IMR-90 (cell line): ENCODE data around the gene DNAJC5G. TPM values are rescaled to one million over a fixed set of nuclear protein-coding genes. Genes with fewer than 3 reads are reported as not detected.
A peak's percentile ranks its signal among the peaks of the same experiment; 100 is the strongest.

ENCODE experiments used
- ATAC-seq: fragments of 200-7000 bp; cut with Tn5 transposase; 2 replicates; pipeline ENCODE4 v1.9.1; 2020; ENCODE audit warnings: low read depth, mild to moderate bottlenecking, moderate library complexity
- BruUV-seq: library from RNA; stranded (reverse); fragments of 400-500 nt; replicated peaks from 2 replicates; lab custom pipeline; 2021; lab: Mats Ljungman, UMichigan
- CTCF ChIA-PET: fragments of 300-600 bp; formaldehyde crosslinking; extraction: SDS; loops from one replicate; lab custom pipeline; 2021; ENCODE audit warnings: antibody characterized with exemption; lab: Yijun Ruan, JAX
- POLR2A ChIA-PET: fragments of 300-600 bp; sonication (Branson Sonifier 250); formaldehyde crosslinking; loops from one replicate; lab custom pipeline; 2022; ENCODE audit warnings: antibody characterized with exemption; ENCODE audit not compliant: unreplicated experiment; lab: Charles Lee
- DNase-seq: peaks from one replicate; pipeline ENCODE4 v3.0.0; 2013
- H2AFZ ChIP-seq: replicated peaks from 2 replicates; pipeline ENCODE3; 2013; ENCODE audit warnings: low read length, mild to moderate bottlenecking; ENCODE audit not compliant: poor library complexity
- H2AK5ac ChIP-seq: 2 replicates; pipeline ENCODE4 v1.6.1; 2013; ENCODE audit warnings: low read depth, low read length, inconsistent platforms
- H2AK9ac ChIP-seq: replicated peaks from 2 replicates; pipeline ENCODE3; 2013; ENCODE audit warnings: mild to moderate bottlenecking, low read depth, low read length, moderate library complexity; ENCODE audit not compliant: poor library complexity
- H2BK120ac ChIP-seq: 2 replicates; pipeline ENCODE4 v1.6.1; 2013; ENCODE audit warnings: low read depth, low read length, inconsistent platforms
- H2BK15ac ChIP-seq: 3 replicates; pipeline ENCODE4 v1.6.1; 2013; ENCODE audit warnings: low read depth, low read length, inconsistent platforms
- H2BK20ac ChIP-seq: 2 replicates; pipeline ENCODE4 v1.6.1; 2013; ENCODE audit warnings: low read depth, mild to moderate bottlenecking, inconsistent platforms, low read length, moderate library complexity
- H2BK5ac ChIP-seq: 2 replicates; pipeline ENCODE4 v1.6.1; 2013; ENCODE audit warnings: mild to moderate bottlenecking, low read depth, low read length, inconsistent platforms; ENCODE audit not compliant: poor library complexity, severe bottlenecking
- H3K14ac ChIP-seq: replicated peaks from 2 replicates; pipeline ENCODE4 v1.6.1; 2013; ENCODE audit warnings: low read depth, low read length, inconsistent platforms
- H3K18ac ChIP-seq: 2 replicates; pipeline ENCODE4 v1.6.1; 2013; ENCODE audit warnings: low read depth, low read length, control low read depth
- H3K23ac ChIP-seq: 2 replicates; pipeline ENCODE4 v1.6.1; 2013; ENCODE audit warnings: low read depth, low read length, inconsistent platforms
- H3K27ac ChIP-seq: 2 replicates; pipeline ENCODE4 v1.5.1; 2013; ENCODE audit warnings: mild to moderate bottlenecking, control low read depth, low read length; ENCODE audit not compliant: insufficient read depth
- H3K27me3 ChIP-seq: 2 replicates; pipeline ENCODE4 v1.6.1; 2013; ENCODE audit warnings: low read length; ENCODE audit not compliant: control insufficient read depth, insufficient read depth
- H3K36me3 ChIP-seq: 2 replicates; pipeline ENCODE4 v1.6.1; 2013; ENCODE audit warnings: low read length, mixed read lengths; ENCODE audit not compliant: control insufficient read depth, insufficient read depth
- H3K4ac ChIP-seq: 2 replicates; pipeline ENCODE4 v1.6.1; 2013; ENCODE audit warnings: low read depth, low read length, inconsistent platforms
- H3K4me1 ChIP-seq: 2 replicates; pipeline ENCODE4 v1.6.1; 2013; ENCODE audit warnings: low read length, mixed read lengths; ENCODE audit not compliant: control insufficient read depth, insufficient read depth
- H3K4me2 ChIP-seq: 2 replicates; pipeline ENCODE4 v1.6.1; 2013; ENCODE audit warnings: low read depth, mild to moderate bottlenecking, control low read depth, low read length, moderate library complexity
- H3K4me3 ChIP-seq: 2 replicates; pipeline ENCODE4 v1.5.1; 2013; ENCODE audit warnings: low read depth, mild to moderate bottlenecking, control low read depth, low read length, moderate library complexity; ENCODE audit not compliant: insufficient read depth
- H3K56ac ChIP-seq: 2 replicates; pipeline ENCODE4 v1.6.1; 2013; ENCODE audit warnings: low read length, inconsistent platforms; ENCODE audit not compliant: insufficient read depth; ENCODE audit errors: extremely low read depth
- H3K79me1 ChIP-seq, 2 experiments: 2 replicates each; pipeline ENCODE4 v1.6.1; 2013; ENCODE audit warnings: low read length in 2 of 2, inconsistent platforms in 1 of 2, low read depth in 1 of 2
- H3K9ac ChIP-seq: 2 replicates; pipeline ENCODE4 v1.6.1; 2013; ENCODE audit warnings: low read depth, low read length, control low read depth
- H3K9me1 ChIP-seq: 2 replicates; pipeline ENCODE4 v1.6.1; 2013; ENCODE audit warnings: low read length, inconsistent platforms; ENCODE audit not compliant: insufficient read depth
- H3K9me3 ChIP-seq: 2 replicates; pipeline ENCODE4 v1.6.1; 2013; ENCODE audit warnings: low read length; ENCODE audit not compliant: control insufficient read depth, insufficient read depth
- H4K20me1 ChIP-seq: 2 replicates; pipeline ENCODE4 v1.6.1; 2013; ENCODE audit warnings: low read length, inconsistent platforms; ENCODE audit not compliant: insufficient read depth
- H4K5ac ChIP-seq: 2 replicates; pipeline ENCODE4 v1.6.1; 2013; ENCODE audit warnings: mild to moderate bottlenecking, low read depth, low read length, control low read depth
- H4K8ac ChIP-seq, 2 experiments: 2 replicates each; pipeline ENCODE4 v1.6.1; 2013; ENCODE audit warnings: low read depth in 2 of 2, low read length in 2 of 2, control low read depth in 1 of 2, inconsistent platforms in 1 of 2
- H4K91ac ChIP-seq: 2 replicates; pipeline ENCODE4 v1.6.1; 2013; ENCODE audit warnings: low read depth, low read length, inconsistent platforms; ENCODE audit not compliant: insufficient read depth
- CEBPB ChIP-seq: IDR thresholded peaks from 2 replicates; pipeline ENCODE4 v1.6.1; 2012; ENCODE audit warnings: low read depth, low read length, improper control_type of control experiment
- ELK1 ChIP-seq: fragments of 150-350 bp; IDR thresholded peaks from 2 replicates; pipeline ENCODE4 v1.6.1; 2016; ENCODE audit warnings: low read depth, mild to moderate bottlenecking, low read length, moderate library complexity, borderline replicate concordance
- FOS ChIP-seq: fragments of 150-350 bp; IDR thresholded peaks from 2 replicates; pipeline ENCODE4 v1.6.1; 2016; ENCODE audit warnings: low read depth, low read length
- MAFK ChIP-seq: IDR thresholded peaks from 2 replicates; pipeline ENCODE4 v1.6.1; 2012; ENCODE audit warnings: low read depth, low read length, improper control_type of control experiment
- POLR2A ChIP-seq: IDR thresholded peaks from 2 replicates; pipeline ENCODE4 v1.6.1; 2012; ENCODE audit warnings: mild to moderate bottlenecking, low read depth, low read length
- WGBS, 2 experiments: methylation state at CpG; one replicate each; pipeline versions ENCODE4 v1.1.5 to v1.1.7; 2013; ENCODE audit warnings: missing lambda C conversion rate in 2 of 2; ENCODE audit not compliant: insufficient read length in 1 of 2; ENCODE audit errors: extremely low coverage in 2 of 2; 5-methylcytosine and 5-hydroxymethylcytosine counted together
- dilution Hi-C: fragments of 300-500 bp; cut with HindIII; formaldehyde crosslinking; loops from one replicate; pipeline ENCODE4 v1.14.3; 2018; ENCODE audit warnings: low sequenced_read_pairs; ENCODE audit not compliant: unreplicated experiment
- in situ Hi-C: fragments of 300-500 bp; cut with MboI; formaldehyde crosslinking; loops from 3 replicates; pipeline ENCODE4 v1.14.3; 2019; ENCODE audit warnings: low sequenced_read_pairs, inconsistent platforms, mixed read lengths
- intact Hi-C: fragments of 100-400 bp; cut with micrococcal nuclease; formaldehyde crosslinking; loops from 2 replicates; pipeline ENCODE4 v1.10.0; 2022
- polyA plus RNA-seq, 3 experiments: library from polyadenylated mRNA; depleted of rRNA; stranded (reverse); fragments of >200 nt; gene quantifications; 2 replicates each; pipeline ENCODE4 v1.2.3, GENCODE V29; 2012; ENCODE audit warnings: low replicate concordance in 1 of 3
- total RNA-seq: library from RNA; depleted of rRNA; stranded (reverse); fragments of >200 nt; gene quantifications from 2 replicates; pipeline ENCODE4 v1.2.3, GENCODE V29; 2012

DNAJC5G gene
- total and polyA plus RNA-seq, 2 of the 4 experiments (the other 2 are of a cell fraction), result not detected

DNA sequence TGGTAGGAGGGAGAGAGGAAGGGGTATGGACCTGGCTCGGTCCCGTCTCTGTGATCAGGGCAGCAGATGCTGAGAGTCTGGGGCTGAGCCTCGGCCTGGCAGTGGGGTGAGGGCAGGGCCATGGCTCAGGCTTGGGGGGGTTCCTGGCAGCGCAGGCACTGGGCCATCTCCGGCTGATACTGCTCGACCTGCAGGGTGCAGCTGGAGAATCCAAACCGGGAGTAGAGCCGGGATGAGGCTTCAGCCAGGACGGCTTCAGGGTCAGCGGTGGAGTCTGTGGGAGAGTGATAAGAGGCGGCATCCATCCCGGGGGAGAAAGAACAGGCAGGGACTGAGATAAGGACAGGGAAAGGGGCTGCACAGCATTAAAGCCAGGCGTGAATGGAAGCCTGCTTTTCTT lies 20.0 kb upstream of the DNAJC5G start (continued):
- no peak for TF ChIP-seq ELK1

DNA sequence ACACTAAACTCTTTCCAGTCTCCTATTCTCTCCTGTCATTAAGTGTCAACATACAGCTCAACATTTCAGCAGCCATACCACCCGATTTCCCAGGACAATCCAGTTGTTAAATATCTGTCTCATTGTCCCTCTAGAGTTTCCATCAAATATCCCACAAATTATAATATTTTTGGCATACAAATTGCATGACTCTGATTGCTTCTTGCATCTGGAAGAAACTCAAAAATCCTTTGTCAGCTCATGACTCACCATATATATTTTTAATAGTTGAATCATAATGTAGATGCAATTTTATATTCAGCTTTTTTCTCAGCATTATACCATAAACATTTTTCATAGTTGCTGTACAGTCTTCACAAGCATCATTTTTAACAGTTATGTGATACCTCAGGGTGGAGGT lies 19.6 kb upstream of the DNAJC5G start:
- Histone ChIP-seq H2BK5ac (no peak overlapping the region), H3K27me3 (peaks cover 40% of the 10 kb centered on the region), H3K9me1 (peaks cover 9% of the 10 kb centered on the region; the same call in 1 of the 2 replicates), H3K18ac (no peak overlapping the region), H3K9me3 (no peaks in the 10 kb centered on the region), H4K20me1 (no peaks in the 10 kb centered on the region), H4K8ac (no peak overlapping the region), H2AK9ac (no peak overlapping the region), H3K27ac (no peak overlapping the region), H3K14ac (no peak overlapping the region), H4K5ac (no peak overlapping the region), H3K4me3 (no peak overlapping the region), H2BK15ac (no peak overlapping the region), H3K56ac (no peak overlapping the region), H4K91ac (no peak overlapping the region), H3K23ac (0 out of 2 replicates have a peak overlapping the region, but pooled peaks have one; percentile 4), H3K79me1 (no peaks in the 10 kb centered on the region), H3K9ac (no peak overlapping the region), H2BK120ac (no peak overlapping the region), H2AK5ac (no peak overlapping the region), H3K36me3 (no peaks in the 10 kb centered on the region), H3K4ac (no peak overlapping the region), H2BK20ac (no peak overlapping the region), H3K4me2 (no peak overlapping the region), H3K4me1 (peaks cover 6% of the 10 kb centered on the region), H2AFZ (no peak overlapping the region)
- dilution Hi-C loops (no loop called here), intact Hi-C loops (no loop called here), in situ Hi-C loops (no loop called here)
- 0 out of 2 replicates have a peak, but pooled peaks have one; percentile 9 for TF ChIP-seq MAFK
- TF ChIP-seq POLR2A, result no peak
- TF ChIP-seq FOS, result peak; percentile 63
- no peak; the same call in 1 of the 2 replicates for TF ChIP-seq CEBPB
- DNase-seq, result peak; percentile 67
- no TSS peak for BruUV-seq
- ChIA-PET CTCF (interaction anchor here (0.7 to 1.6 kb wide), 3 partner anchors 9 to 47 kb away, joined by 3 to 6 read pairs (median 4); no protein-coding TSS in a partner anchor), POLR2A (no interaction called here)
- ATAC-seq, result peak; percentile 54
- WGBS, 2 experiments, result 0% methylated on average over 1 of the region's 1 CpG; no CpG with 5 or more reads in 1 of the 2 experiments
